Posterior cingulate gyrus (tissue), 11 donors: ENCODE data around the gene LINGO1.

Experiments used
- DNase-seq, 10 donors: peaks; one replicate each; pipeline versions ENCODE4 v3.0.0 to v3.0.0-alpha.2; 2020 to 2021; ENCODE audit warnings: mixed read lengths in 3 of 10
- intact Hi-C: fragments of 100-400 bp; cut with DNase I; formaldehyde crosslinking; loops from one replicate; pipeline ENCODE4 v1.15.1; 2023

The LINGO1 gene

DNA sequence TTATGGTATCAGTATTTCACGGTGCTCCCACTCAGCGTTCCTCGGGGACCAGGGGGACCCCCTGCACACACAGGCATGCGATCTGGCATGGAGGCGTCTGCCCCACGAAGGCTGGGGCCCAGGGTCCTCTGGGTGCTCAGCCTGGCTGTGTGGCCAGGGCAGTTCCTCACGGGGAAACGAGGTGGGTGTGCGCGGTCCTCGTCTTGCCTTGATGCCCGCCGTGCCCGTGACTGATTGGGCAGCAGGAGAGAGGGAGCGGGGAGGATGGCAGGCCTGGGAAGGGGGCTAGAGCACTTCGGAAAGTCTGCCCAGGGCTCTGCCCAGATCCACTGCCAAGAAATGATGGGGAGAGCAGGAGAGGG lies 10.9 kb downstream of the LINGO1 start:
- intact Hi-C loops, result no loop called here
- no peak for DNase-seq

DNA sequence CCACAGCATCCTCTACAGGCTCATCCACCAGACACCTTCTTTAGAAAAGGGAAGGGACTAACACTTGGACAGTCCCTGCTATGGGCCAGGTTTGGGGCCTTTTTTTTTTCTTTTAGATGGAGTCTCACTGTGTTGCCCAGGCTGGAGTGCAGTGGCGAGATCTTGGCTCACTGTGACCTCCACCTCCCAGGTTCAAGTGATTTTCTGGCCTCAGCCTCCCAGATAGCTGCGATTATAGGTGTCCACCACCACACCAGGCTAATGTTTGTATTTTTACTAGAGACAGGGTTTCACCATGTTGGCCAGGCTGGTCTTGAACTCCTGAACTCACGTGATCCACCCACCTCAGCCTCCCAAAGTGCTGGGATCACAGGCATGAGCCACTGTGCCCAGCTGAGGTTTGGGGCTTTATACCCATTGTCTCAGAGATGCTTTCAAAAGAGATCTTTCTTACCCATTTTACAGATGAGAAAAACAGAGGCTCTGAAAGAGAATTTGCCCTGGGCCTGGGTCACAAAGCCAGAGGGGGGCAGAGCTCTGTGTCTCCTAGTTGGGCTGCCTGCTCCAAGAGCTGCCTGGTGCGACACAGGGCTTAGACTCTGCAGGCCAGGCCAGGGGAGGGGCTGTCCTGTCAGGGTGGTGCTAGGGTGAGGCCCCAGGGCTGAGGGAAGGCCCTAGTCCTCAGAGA lies 11.6 kb downstream of the LINGO1 start:
- no peak for DNase-seq
- intact Hi-C loops, result no loop called here

DNA sequence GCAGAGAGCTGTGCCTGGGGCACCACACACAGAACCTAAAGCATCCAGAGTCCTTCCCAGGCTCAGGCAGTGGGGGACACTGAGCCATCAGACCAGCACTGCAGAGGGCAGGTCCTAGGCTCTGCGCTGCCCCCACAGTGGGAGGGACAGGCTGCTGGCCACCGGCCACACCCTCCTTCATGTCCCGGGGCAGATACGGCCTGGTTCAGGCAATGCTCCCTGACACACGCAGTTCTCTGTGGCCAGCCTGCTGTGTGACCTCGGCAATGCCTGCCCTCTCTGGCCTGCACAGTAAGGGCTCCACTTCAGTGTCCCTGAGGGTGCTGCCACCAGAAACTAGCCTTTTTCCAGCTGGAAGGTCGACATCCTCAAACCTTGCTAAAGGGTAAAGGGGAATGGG lies 12.4 kb downstream of the LINGO1 start:
- intact Hi-C loops, result no loop called here
- no peak for DNase-seq

GRCh38 chr15:77619883-77620282 lies 12.8 kb downstream of the LINGO1 start:
- intact Hi-C loops, result no loop called here
- no peak for DNase-seq

DNA sequence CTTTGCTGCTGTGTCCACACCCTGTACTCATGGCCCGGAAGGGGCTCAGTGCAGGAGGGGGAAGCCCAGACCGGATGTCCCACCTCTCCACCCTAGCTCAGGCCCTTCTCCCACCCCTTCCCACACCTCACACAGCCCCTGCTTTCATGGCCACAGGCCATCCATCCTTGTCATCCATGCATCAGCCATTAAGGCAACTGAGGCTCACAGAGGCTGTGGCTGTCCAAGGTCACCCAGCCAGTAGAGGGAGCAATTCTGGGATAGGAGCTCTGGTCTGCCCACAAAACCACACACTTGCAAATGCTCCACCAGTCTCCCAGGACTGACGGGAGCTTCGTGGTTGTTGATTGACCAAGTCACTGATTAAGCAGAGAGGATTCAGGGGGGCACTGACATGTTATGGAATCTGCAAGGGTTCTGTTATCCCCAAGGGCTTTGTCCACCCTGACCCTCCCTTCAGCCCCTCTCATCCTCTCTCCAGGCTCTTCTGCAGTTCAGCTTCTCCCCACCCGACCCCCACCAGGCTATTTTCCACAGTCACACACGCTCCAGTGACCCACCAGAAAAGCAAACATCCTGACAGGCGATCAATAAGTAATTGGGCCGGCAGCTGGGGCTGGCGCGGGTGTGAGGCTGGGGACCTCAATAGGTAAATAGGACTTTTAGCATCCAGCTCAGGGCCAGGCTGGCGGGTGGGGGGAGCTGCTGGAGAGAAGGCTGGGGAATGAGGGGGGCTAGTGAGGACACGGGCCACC lies 15.1 kb downstream of the LINGO1 start:
- DNase-seq, result no peak
- intact Hi-C loops, result no loop called here

- DNase-seq, result no peak
- intact Hi-C loops, result no loop called here
Observed at GRCh38 chr15:77616072-77616471, 16.6 kb downstream of the LINGO1 start.

GRCh38 chr15:77615472-77615871 lies 17.2 kb downstream of the LINGO1 start:
- intact Hi-C loops, result no loop called here
- DNase-seq, result peak in 1 of 10 donors; percentile 91

DNA sequence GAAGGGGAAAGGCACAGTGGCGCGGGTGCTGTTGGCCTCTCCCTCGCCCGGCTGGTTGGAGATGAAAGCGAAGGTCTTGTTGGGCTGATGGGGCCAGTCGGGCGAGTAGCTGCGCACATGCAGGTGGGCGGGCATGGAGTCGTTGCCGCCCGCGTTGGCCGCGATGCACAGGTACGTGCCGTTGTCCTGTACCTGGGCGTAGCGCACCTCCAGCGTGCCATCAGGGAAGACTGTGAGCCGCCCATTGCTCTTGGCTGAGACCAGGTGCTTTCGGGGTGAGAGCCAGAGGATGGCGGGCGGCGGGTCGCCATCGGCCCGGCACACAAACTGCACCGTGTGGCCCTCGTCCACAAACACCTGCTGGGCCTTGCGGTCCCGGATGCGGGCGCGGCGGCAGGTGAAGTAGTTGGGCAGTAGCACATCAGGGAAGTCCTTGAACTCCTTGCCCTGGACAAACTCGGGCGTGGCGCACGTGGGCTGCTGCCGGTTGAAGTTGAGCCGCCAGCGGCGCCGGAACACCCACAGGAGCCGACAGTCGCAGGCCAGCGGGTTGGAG lies 18.4 kb downstream of the LINGO1 start:
- no peak for DNase-seq

DNA sequence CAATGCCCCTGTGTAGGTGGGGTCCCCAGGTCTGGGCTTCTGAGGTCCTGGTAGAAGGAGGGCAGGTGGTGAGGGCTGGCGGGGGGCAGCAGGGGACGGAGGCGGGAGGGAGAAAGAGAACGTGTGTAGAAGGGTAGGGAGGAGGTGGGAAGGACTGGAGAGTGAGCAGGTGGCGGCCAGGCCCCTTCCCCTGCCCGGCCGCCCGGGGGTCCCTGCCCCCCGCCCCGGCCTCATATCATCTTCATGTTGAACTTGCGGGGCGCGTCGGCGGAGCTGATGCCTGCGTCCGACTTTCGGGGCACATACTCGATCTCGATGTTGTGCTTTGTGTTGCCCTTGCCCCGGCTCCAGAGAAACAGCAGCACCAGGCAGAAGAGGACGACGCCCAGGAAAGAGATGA lies 18.9 kb downstream of the LINGO1 start:
- intact Hi-C loops, result no loop called here

More for the DNA sequence above, 18.4 kb downstream of the LINGO1 start:
- intact Hi-C loops, result no loop called here

DNA sequence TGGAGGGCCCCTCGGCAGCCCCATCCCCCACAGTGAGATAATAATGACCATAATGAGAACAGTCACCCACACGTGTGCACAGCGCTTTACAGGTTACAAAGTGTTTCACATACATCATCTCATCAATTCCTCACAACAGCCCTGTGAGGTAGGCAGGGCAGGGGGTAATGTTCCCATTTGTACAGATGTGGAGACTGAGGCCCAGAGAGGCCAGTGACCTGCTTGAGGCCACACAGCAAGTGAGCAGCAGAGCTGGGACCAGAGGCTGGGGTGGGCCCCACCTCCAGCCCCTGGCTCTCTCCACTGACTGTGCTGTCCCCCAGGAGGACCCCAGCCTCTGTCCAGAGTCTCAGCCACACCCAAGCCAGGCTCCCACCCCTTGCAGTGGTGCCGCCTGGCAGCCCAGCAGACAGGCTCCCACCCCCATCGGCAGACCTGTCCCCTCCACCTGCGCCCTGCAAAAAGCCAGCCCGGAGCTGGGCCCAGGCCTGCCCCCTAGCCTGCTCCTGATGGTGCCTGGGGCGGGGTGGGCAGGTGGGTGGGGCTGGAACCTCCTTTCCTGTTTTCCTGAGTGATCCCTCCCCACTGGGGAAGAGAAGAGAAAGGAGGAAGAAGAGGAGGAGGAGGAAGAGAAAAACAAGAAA lies 19.6 kb downstream of the LINGO1 start:
- intact Hi-C loops, result no loop called here
- no peak for DNase-seq

More for the DNA sequence above, 18.9 kb downstream of the LINGO1 start:
- no peak for DNase-seq

GRCh38 chr15:77611767-77612166 lies 20.9 kb downstream of the LINGO1 start:
- DNase-seq, result peak in 5 of 10 donors; percentile 35 to 91 (median 86)
- intact Hi-C loops, result no loop called here

DNA sequence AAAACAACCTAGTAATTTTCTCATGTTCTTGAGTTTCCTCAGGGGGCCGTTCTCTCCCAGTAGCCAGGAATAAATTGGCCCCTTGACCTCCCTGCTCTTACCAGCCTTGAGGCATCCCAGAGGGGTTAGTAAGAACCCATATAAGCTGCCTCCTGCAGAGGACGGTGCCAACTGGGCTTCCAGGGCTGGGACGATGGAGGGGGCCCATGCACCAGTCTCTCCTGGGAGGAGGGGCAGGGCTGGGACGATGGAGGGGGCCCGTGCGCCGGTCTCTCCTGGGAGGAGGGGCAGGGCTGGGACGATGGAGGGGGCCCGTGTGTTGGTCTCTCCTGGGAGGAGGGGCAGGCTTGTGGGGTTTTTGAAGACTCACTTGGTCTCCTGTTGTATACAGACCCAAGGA lies 22.0 kb downstream of the LINGO1 start:
- intact Hi-C loops, result no loop called here
- DNase-seq, result no peak

GRCh38 chr15:77609558-77609957 lies 23.2 kb downstream of the LINGO1 start:
- DNase-seq, result no peak
- intact Hi-C loops, result no loop called here

DNA sequence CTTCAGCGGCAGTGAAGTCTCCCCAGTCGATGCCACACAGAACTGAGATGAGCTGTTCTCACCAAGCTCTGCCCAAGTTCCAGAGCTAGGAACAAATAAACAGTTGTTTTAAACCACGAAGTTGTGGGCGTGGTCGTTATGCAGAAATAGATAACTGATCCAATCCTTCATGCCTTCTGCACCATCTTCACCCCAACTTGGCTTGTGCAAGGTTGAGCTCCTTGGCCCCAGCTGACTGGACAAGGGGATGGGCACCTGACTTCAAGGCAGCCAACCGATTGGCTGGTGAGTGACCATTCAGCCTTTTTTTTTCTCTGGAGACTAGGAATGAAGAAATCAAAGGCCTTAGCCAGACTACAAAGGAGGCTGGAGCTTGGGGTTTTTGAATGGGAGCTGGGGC lies 23.9 kb downstream of the LINGO1 start:
- DNase-seq, result no peak
- intact Hi-C loops, result no loop called here

DNA sequence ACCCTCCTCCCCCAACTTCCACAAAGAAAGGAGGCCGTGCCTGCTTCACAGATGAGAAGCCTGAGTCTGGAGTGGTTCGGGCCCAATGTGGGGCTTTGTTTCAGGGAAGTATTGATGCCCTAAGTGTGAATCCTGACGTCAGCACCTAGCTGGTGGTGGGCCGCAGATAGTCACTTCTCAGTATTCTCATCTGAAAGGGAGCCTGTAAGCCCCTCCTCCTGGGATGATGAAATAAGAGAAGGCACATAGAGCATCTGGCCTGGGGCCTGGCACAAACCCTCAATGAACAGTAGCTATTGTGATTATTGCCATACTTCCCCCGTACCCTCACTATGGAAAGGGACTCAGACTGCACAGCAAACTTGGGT lies 24.8 kb downstream of the LINGO1 start:
- intact Hi-C loops, result no loop called here
- no peak for DNase-seq

- peak in 5 of 10 donors; percentile 50 to 92 (median 85) for DNase-seq
- intact Hi-C loops, result no loop called here
Observed at GRCh38 chr15:77607111-77607893, 25.4 kb downstream of the LINGO1 start.

- DNase-seq, result no peak
- intact Hi-C loops, result no loop called here
Observed at GRCh38 chr15:77606142-77607034, 26.3 kb downstream of the LINGO1 start.

DNA sequence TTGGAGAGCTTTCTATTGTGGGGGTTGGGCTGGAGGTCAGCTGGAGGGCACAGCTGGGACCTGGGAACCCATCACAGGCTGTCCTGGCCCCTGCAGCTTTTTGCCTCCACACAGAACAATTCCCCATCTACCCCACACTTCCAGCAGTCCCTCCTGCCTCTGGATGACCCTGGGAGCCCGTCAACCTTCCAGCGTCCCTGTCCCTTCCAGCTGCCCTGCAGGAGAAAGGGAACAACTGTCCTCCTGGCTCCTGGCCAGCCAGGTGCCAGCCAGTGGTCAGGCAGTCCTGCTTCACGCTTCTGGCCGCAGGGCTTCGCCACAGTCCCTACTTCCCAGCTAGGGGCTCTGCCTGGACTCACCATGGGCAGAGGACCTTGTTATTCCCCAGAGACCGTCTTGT lies 27.2 kb downstream of the LINGO1 start:
- intact Hi-C loops, result no loop called here

DNA sequence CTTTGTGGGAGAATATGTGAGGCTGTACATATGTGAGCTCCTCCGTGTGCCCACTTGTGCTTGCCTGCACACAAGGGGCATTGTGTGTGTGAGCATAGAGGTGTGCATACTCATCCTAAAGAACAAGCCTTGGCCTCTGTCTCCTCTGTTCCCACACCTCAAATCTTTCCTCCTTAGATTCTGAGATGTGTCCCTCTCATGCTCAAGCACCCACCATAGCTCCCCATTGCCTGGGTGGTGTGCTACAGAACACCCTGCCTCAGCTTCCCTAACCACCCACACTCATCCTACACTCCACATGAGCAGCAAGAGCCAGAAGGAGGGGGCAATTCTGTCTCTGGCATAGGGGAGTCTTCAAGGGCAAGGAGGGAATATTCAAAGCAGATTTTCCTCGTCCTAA lies 27.7 kb downstream of the LINGO1 start:
- no peak for DNase-seq
- intact Hi-C loops, result no loop called here

More for the DNA sequence above, 27.2 kb downstream of the LINGO1 start:
- no peak for DNase-seq
